ENCODE data around the gene SH3BGRL2. TPM values are rescaled to one million over a fixed set of nuclear protein-coding genes. Genes with fewer than 3 reads are reported as not detected.

Gene SH3BGRL2
- total RNA-seq, 4 donors from 2014 or later: 54.7 to 177 (median 128) TPM

DNA sequence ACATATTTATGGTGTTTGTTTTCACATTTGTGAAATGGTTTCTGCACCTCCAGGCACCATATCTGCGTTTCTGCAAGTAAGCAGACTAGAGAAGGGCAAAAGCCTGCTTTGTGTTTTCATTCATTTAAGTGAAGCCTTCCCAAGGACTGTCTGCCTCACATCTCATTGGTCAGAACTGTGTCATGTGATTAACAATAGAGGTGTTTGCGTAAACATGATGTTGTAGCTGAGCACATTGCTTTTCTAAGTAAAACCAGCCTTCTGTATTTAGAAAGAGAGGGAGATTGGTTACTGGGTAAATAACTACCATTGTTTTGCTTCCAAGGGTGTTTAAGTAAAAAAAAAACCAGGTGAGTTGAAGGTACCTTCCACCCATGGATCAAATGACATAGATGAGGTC is 39.7 kb downstream of the SH3BGRL2 start:
- H3K27ac ChIP-seq: peak overlapping the region; percentile 70 to 86 (median 84)
- H3K4me3 ChIP-seq: no peak overlapping the region
- 80 to 84% methylated on average over 1 to 2 of the region's 2 CpGs for WGBS, 2 donors (ENCODE audit: low coverage in 1 of 2)
- no peaks in the 10 kb centered on the region for H3K9me3 ChIP-seq
- in situ Hi-C loops (cut with MboI; ENCODE audit: low pct_ligation_motif_present in 1 of 4, low pct_unique_long_range_greater_than_20kb in 1 of 4, low sequenced_read_pairs in 3 of 4) (no loop called here), intact Hi-C loops (cut with DNase I; ENCODE audit: low total_unique reads) (no loop called here)
- TF ChIP-seq POLR2A (IDR thresholded peaks at IDR 0.05) (no peak), POLR2AphosphoS5 (IDR thresholded peaks at IDR 0.05) (no peak), EP300 (IDR thresholded peaks at IDR 0.05; ENCODE audit: low read depth) (no peak)
- TF ChIP-seq, protein P1, sequence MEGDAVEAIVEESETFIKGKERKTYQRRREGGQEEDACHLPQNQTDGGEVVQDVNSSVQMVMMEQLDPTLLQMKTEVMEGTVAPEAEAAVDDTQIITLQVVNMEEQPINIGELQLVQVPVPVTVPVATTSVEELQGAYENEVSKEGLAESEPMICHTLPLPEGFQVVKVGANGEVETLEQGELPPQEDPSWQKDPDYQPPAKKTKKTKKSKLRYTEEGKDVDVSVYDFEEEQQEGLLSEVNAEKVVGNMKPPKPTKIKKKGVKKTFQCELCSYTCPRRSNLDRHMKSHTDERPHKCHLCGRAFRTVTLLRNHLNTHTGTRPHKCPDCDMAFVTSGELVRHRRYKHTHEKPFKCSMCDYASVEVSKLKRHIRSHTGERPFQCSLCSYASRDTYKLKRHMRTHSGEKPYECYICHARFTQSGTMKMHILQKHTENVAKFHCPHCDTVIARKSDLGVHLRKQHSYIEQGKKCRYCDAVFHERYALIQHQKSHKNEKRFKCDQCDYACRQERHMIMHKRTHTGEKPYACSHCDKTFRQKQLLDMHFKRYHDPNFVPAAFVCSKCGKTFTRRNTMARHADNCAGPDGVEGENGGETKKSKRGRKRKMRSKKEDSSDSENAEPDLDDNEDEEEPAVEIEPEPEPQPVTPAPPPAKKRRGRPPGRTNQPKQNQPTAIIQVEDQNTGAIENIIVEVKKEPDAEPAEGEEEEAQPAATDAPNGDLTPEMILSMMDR (IDR thresholded peaks at IDR 0.05): no peak
- peaks cover 0 to 51% (median 24%) of the 10 kb centered on the region in 4 donors for H3K4me1 ChIP-seq
- H3K27me3 ChIP-seq: no peaks in the 10 kb centered on the region
- no peak for DNase-seq
- H3K36me3 ChIP-seq: peaks cover 0 to 8% (median 0%) of the 10 kb centered on the region in 4 donors

DNA sequence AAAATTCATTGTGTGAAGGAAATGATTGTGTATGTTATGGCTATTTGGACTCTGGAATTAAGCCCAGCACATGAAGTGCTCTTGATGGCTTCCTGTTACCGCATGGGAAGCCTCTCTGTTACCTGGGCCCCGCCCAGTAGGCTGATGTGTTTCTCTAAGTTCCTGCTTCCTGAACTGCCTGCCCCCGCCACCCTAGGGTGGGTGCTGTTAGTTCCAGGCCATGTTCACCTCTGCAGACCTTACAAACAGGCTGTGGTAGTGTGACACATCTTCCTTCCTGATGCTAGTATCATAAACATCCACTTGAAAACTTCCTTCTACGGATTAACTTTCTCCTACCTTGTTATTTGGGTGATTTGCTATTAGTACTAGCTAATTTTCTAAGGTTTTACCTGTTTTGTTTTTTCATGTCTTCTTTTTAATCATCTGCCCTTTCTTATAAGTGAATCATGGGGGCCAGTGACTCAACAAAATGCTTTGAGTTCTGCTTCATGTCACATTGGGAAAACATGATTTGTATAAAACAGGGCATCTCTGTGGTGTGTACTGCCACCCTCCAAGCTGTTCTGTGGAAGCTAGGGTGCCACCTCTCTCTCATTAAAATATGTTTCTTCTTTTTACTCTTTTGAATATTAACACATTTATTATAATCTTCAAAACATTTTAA is 40.6 kb downstream of the SH3BGRL2 start:
- peak; percentile 90 for DNase-seq
- intact Hi-C loops (cut with DNase I; ENCODE audit: low total_unique reads): no loop called here
- in situ Hi-C loops (cut with MboI; ENCODE audit: low pct_ligation_motif_present in 1 of 4, low pct_unique_long_range_greater_than_20kb in 1 of 4, low sequenced_read_pairs in 3 of 4): no loop called here
- Histone ChIP-seq H3K4me3 (no peak overlapping the region), H3K9me3 (no peaks in the 10 kb centered on the region), H3K27ac (peak overlapping the region; percentile 70 to 86 (median 84)), H3K27me3 (no peaks in the 10 kb centered on the region), H3K36me3 (peaks cover 0 to 8% (median 0%) of the 10 kb centered on the region in 4 donors), H3K4me1 (peaks cover 0 to 51% (median 24%) of the 10 kb centered on the region in 4 donors)
- 47% methylated on average over 4 of the region's 4 CpGs; no CpG with 5 or more reads in 1 of the 2 donors for WGBS, 2 donors (ENCODE audit: low coverage in 1 of 2)
- TF ChIP-seq POLR2AphosphoS5 (IDR thresholded peaks at IDR 0.05) (peak in 2 of 3 donors; percentile 53 to 79), EP300 (IDR thresholded peaks at IDR 0.05; ENCODE audit: low read depth) (peak; percentile 15), POLR2A (IDR thresholded peaks at IDR 0.05) (peak; percentile 38)
- TF ChIP-seq, protein P1 (IDR thresholded peaks at IDR 0.05): no peak

DNA sequence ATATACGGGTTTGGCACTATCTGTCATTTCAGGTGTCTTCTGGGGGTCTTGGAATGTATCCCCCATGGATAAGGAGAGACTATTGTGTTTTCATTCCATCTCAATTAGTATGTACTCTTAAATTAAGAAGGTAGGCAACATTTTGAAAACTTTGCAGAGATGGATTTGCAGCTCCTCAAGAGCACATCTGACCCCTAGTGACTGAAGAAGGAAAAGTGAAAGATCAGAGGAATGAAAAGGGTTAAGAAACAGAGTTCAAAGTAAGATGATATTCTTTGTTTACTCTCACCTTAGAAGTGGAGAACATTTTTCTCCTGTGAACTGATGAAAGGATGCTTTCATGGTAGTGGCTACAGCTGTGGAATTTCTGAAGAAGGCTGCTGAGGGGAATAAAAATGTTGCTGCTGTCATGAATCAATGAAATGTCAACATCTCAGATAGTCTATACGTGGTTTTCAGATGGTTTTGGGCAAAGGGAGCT is 41.5 kb downstream of the SH3BGRL2 start:
- peaks cover 0 to 51% (median 24%) of the 10 kb centered on the region in 4 donors for H3K4me1 ChIP-seq
- no peaks in the 10 kb centered on the region for H3K9me3 ChIP-seq
- H3K36me3 ChIP-seq: peaks cover 0 to 8% (median 0%) of the 10 kb centered on the region in 4 donors
- H3K27ac ChIP-seq: peak overlapping the region; percentile 70 to 86 (median 84)
- H3K4me3 ChIP-seq: no peak overlapping the region
- intact Hi-C loops (cut with DNase I; ENCODE audit: low total_unique reads): no loop called here
- DNase-seq: no peak
- in situ Hi-C loops (cut with MboI; ENCODE audit: low pct_ligation_motif_present in 1 of 4, low pct_unique_long_range_greater_than_20kb in 1 of 4, low sequenced_read_pairs in 3 of 4): no loop called here
- WGBS, 2 donors (ENCODE audit: low coverage in 1 of 2): 22 to 29% methylated on average over 2 of the region's 2 CpGs
- TF ChIP-seq EP300 (IDR thresholded peaks at IDR 0.05; ENCODE audit: low read depth) (no peak), POLR2A (IDR thresholded peaks at IDR 0.05) (no peak), POLR2AphosphoS5 (IDR thresholded peaks at IDR 0.05) (peak in 1 of 3 donors; percentile 41)
- TF ChIP-seq, protein P1 (IDR thresholded peaks at IDR 0.05): peak; percentile 32 to 64 (median 48)
- no peaks in the 10 kb centered on the region for H3K27me3 ChIP-seq

- Histone ChIP-seq H3K9me3 (no peaks in the 10 kb centered on the region), H3K4me3 (no peak overlapping the region), H3K27me3 (no peaks in the 10 kb centered on the region), H3K27ac (no peak overlapping the region), H3K36me3 (peaks cover 0 to 8% (median 0%) of the 10 kb centered on the region in 4 donors), H3K4me1 (peaks cover 0 to 40% (median 22%) of the 10 kb centered on the region in 4 donors)
- TF ChIP-seq POLR2AphosphoS5 (IDR thresholded peaks at IDR 0.05) (no peak), POLR2A (IDR thresholded peaks at IDR 0.05) (no peak), EP300 (IDR thresholded peaks at IDR 0.05; ENCODE audit: low read depth) (no peak)
- TF ChIP-seq, protein P1 (IDR thresholded peaks at IDR 0.05): no peak
- DNase-seq: no peak
- in situ Hi-C loops (cut with MboI; ENCODE audit: low pct_ligation_motif_present in 1 of 4, low pct_unique_long_range_greater_than_20kb in 1 of 4, low sequenced_read_pairs in 3 of 4): no loop called here
- 91 to 92% methylated on average over 2 to 3 of the region's 3 CpGs for WGBS, 2 donors (ENCODE audit: low coverage in 1 of 2)
- intact Hi-C loops (cut with DNase I; ENCODE audit: low total_unique reads): no loop called here
Measured at GRCh38 chr6:79673947-79674346, 42.8 kb downstream of the SH3BGRL2 start.
